HG03039 (cell line): ENCODE data around the gene TXNL4B.

Experiments
- ATAC-seq: cut with Tn5 transposase; IDR thresholded peaks from one replicate; pipeline ENCODE4 v1.9.1; 2021; ENCODE audit warnings: mild to moderate bottlenecking, moderate library complexity; ENCODE audit not compliant: unreplicated experiment

Gene TXNL4B

GRCh38 chr16:72112906-72113615 is 19.6 kb upstream of the TXNL4B start:
- no peak for ATAC-seq

GRCh38 chr16:72112452-72112792 is 19.0 kb upstream of the TXNL4B start:
- no peak for ATAC-seq

GRCh38 chr16:72111657-72112451 is 18.4 kb upstream of the TXNL4B start:
- ATAC-seq: no peak

DNA sequence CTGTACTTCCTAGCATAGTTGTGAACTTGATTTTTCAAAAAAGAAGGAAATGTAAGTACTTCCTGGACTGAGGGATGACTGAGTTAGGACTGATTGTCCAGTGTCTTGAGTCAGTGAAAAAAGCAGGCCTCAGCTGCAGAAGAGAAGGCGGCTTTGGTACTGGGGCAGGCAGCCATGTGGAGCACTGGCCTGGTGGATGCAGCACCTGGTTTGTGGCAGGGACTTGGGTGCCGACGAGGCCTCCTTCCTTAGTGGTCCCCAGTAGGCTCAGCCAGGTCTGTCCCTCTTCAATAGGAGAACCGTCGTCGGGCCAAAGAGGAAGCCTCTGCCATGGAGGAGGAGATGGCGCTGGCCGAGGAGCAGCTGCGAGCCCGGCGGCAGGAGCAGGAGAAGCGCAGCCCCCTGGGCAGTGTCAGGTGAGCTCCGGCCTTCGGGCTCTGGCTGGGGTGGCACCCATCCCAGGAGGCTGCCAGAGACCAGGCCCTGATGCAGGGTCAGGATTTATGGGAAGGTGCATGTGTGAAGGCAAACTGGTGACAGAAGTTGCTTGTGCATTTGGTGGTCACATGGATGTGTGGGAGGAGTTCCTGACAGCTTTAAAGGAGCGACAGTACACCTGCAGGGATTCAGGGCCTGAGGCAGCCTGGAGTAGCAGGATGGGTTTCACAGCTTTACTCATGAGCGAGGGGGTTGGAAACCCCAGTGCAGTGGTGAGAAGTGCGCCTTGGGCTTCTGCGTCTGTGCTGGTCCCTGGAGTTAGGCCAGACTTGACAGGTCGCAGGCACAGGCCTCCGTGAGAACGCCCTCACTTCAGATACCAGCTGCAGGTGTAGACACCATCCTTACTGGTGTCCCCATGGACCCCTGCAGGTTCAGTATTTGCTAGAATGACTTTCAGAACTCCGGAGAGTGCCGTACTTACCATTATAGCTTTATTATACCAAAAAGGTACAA is 17.5 kb upstream of the TXNL4B start:
- ATAC-seq: no peak

GRCh38 chr16:72109966-72110530 is 16.6 kb upstream of the TXNL4B start:
- no peak for ATAC-seq

DNA sequence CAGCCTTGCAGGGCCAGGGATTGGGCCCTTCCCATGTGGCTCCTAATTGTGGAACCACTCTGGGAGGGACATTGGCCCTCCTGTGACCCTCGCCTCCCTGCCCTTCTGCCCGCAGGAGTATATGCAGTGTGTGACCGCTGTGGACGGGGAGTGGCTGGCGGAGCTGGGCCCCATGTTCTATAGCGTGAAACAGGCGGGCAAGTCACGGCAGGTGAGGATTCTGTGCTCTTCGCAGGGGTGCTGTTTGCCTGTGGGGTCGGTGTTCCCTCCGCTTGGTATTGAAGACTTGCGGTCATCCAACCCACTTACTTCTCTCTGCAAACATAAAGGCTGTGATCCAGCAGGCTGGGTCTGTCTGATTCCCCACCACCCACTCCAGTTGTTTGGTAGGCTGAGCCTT is 15.9 kb upstream of the TXNL4B start:
- ATAC-seq: no peak

GRCh38 chr16:72108353-72109102 is 15.1 kb upstream of the TXNL4B start:
- no peak for ATAC-seq

DNA sequence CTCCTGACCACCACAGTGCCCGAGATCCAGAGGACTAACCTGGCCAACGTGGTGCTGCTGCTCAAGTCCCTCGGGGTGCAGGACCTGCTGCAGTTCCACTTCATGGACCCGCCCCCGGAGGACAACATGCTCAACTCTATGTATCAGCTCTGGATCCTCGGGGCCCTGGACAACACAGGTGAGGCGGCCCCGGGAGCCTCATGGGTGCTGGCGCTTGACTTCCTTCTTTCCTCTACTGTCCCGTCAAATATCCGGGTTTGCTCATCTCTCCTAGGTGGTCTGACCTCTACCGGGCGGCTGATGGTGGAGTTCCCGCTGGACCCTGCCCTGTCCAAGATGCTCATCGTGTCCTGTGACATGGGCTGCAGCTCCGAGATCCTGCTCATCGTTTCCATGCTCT is 14.0 kb upstream of the TXNL4B start:
- no peak for ATAC-seq

DNA sequence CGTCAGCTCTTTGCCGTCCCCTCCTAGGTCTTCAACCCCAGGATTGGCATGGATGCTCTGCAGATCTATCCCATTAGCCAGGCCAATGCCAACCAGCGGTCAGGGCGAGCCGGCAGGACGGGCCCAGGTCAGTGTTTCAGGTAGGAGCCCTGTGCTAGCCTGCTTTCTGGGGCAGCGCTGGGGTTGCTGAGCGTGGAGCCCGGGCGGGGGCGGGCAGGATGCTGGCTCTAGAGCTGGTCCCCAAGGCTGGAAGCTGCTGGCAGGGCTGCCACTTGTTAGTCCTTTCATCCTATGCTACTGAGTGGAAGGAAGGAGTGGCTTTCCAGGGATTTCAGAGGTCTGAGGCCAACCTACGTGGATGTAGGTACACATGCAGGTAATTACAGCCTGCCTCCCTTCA is 12.6 kb upstream of the TXNL4B start:
- ATAC-seq: no peak

DNA sequence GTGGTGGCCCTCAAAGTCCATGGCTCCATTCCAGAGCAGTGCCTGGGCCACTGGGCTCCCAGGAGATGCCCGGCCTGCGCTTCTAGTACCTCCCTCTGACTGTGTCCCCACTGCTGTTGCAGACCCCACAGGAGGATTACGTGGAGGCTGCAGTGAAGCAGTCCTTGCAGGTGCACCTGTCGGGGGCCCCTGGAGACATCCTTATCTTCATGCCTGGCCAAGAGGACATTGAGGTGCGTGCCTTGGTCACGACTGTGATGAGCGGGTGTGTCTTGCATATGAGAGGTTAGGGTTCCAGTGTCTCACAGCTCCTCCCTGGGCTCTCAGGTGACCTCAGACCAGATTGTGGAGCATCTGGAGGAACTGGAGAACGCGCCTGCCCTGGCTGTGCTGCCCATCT is 11.5 kb upstream of the TXNL4B start:
- no peak for ATAC-seq

GRCh38 chr16:72101195-72101594 is 7.8 kb upstream of the TXNL4B start:
- no peak for ATAC-seq

GRCh38 chr16:72099377-72099818 is 6.0 kb upstream of the TXNL4B start:
- ATAC-seq: peak; percentile 53

DNA sequence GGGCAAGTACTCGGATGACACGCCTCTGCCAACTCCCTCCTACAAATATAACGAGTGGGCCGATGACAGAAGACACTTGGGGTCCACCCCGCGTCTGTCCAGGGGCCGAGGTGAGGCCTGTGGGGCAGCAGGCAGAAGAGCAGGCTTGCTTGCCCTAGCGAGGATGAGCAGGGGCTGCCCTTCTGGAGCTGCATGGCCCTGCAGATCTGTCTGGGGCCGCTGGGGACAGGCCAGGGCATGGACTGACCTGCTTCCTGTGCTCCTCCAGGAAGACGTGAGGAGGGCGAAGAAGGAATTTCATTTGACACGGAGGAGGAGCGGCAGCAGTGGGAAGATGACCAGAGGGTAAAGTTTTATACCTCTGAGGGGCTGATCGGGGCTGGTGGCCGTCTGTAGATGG is 5.5 kb upstream of the TXNL4B start:
- ATAC-seq: no peak

DNA sequence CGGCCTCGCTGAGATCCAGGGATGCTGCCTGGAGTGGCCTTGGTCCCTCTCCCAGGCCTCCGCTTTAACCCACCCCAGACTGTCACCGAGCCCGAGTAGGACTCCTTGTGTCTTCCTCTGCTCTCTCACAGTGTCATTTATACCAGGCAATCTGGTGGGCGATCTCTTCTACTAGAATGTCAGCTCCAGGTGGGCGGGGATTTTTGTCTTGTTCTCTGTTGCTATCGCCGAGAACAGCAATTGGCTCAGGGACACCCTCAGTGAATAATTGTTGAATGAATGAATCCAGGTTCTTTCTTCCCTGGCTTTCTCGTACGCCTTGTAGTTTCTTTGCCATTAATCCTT is 818 bp upstream of the TXNL4B start:
- ATAC-seq: no peak

DNA sequence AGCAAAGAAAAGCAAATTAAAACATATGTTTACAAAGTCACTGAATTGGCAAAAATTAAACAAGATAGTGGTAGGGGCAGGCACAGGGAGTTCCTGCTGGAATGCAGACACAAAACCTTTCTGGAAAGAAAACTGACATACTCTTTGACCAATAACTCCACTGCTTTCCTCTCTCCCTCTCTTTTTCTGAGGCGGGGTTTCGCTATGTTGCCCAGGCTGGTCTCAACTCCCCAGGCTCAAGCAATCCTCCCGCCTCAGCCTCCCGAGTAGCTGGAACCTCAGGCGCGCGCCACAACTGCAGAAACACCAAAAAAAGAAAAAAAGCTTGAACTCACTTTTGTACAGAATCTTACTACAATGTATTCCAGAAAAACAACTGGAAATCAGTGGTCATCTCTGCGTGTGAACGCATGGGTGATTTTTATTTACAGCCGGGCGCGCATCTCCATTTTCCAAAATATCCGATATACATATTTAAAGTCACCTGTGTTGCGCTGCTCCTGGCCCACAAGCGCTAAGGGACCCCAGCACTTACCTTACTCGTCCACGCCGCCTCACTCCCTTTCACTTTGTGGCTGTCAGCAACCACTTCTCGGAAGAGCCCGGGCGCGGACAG is 480 bp downstream of the TXNL4B start:
- no peak for ATAC-seq

- no peak for ATAC-seq
Measured at GRCh38 chr16:72091217-72091616, 2.2 kb downstream of the TXNL4B start.

DNA sequence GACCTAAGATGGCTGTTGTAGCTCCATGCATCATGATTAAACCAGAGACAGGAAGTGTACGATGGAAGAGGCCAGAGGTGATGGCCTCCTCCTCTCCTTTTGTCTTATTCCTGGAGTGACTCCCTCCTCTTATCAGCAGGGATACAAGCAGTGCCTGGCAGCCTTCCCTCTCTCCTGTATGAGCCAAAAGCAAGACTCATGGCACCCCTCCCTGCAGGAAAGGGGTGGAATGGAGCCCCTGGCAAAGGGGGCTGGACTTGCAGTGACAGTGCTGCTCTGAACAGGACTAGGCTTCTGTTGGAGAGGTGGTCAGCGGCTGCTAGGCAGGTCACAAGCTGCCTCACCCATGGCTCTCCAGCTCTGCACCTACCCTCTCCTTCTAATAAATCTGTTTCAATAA is 8.4 kb downstream of the TXNL4B start:
- no peak for ATAC-seq

- no peak for ATAC-seq
Measured at GRCh38 chr16:72084445-72084844, 9.0 kb downstream of the TXNL4B start.

DNA sequence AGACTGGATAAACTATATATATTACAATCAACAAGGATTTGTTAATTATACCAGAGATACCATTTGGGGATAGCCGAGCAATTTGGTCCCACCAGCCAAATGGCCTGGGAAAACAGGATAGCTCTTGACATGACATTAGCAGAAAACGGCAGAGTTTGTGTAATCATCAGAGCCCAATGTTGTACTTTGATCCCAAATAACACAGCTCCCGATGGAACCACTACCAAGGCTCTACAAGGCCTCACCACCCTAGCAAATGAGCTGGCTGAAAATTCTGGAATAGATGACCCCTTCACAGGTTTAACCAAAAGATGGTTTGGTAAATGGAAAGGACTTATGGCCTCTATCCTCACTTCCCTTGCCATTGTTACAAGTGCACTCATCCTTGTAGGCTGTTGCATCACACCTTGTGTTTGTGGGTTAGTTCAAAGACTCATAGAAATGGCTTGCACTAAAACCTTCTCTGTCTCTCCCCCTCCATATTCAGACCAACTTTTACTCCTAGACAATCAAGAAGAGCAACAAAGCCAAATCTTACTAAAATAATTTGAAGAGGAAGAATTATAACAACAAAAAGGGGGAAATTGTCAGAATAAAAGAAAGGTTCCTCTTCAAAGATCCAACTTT is 9.5 kb downstream of the TXNL4B start:
- no peak for ATAC-seq
